Mucosa of descending colon (tissue), 3 donors: Measurements from ENCODE around the gene BCL2. TPM values are rescaled to one million over a fixed set of nuclear protein-coding genes. Genes with fewer than 3 reads are reported as not detected.

Experiments used
- ATAC-seq: fragments of 200-7000 bp; cut with Tn5 transposase; one replicate; pipeline ENCODE4 v1.9.1; 2020; ENCODE audit warnings: mild to moderate bottlenecking, moderate library complexity
- DNase-seq, 3 donors: peaks; one replicate each; pipeline ENCODE4 v3.0.0-alpha.2; 2020
- H3K36me3 ChIP-seq: fragments of 200-600 bp; one replicate; pipeline ENCODE4 v1.8.0; 2021; ENCODE audit warnings: low read depth, mild to moderate bottlenecking
- H3K4me1 ChIP-seq: fragments of 200-600 bp; one replicate; pipeline ENCODE4 v1.8.0; 2021; ENCODE audit warnings: low read depth, mild to moderate bottlenecking
- H3K4me3 ChIP-seq: fragments of 200-600 bp; one replicate; pipeline ENCODE4 v1.8.0; 2021; ENCODE audit warnings: mild to moderate bottlenecking
- H3K9me3 ChIP-seq: fragments of 200-600 bp; one replicate; pipeline ENCODE4 v1.8.0; 2021; ENCODE audit warnings: mild to moderate bottlenecking
- intact Hi-C, 2 donors: fragments of 100-400 bp; cut with DNase I in 1 of 2; cut with micrococcal nuclease in 1 of 2; formaldehyde crosslinking; loops; one replicate each; pipeline versions ENCODE4 v1.11.0 to v1.11.1; 2022; cut with DNase I, micrococcal nuclease
- total RNA-seq, 3 donors: library from RNA; stranded (reverse); fragmentation: NEBNext Ultra II Directional in 2 of 3; extraction: Animal tissue kit (Norgen Biotek cat#: 25700) in 2 of 3; gene quantifications; one replicate each; pipeline versions ENCODE4 v1.2.1 to v1.2.4, GENCODE V29; 2021 to 2023
- TF ChIP-seq, protein P1 (sequence below): fragments of 200-600 bp; IDR thresholded peaks from one replicate; pipeline ENCODE4 v1.8.0; 2022; ENCODE audit warnings: antibody characterized with exemption, mild to moderate bottlenecking
- donor health status: DM: no; HTN: no; CAD: no; lungs with moderate emphysema.
- donor health status: DM: no; HTN: no; CAD: no.
- donor health status: DM: no; HTN: yes; CAD: no.

Gene BCL2
- total RNA-seq, 3 donors from 2014 or later = 17.7 to 25.7 (median 20.5) TPM

DNA sequence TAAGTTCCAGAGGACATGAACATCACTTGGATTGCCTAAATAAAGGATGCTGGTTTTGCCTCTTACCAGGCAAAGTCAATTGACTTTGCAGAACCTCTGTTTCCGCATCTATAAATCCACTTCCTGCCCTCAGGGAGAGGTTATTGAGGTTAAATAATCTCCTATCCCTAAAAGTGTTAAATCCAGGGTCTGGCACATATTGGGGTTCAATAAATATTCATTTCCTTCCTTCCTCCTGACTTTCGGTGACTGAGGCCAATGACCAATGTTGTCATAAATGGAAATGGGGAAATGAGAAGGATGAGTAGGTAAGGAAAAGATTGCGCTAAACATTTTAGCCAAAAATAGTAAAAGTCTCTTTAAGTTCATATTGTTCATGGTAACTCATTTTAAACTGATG, 16.0 kb downstream of the BCL2 start:
- TF ChIP-seq, protein P1, sequence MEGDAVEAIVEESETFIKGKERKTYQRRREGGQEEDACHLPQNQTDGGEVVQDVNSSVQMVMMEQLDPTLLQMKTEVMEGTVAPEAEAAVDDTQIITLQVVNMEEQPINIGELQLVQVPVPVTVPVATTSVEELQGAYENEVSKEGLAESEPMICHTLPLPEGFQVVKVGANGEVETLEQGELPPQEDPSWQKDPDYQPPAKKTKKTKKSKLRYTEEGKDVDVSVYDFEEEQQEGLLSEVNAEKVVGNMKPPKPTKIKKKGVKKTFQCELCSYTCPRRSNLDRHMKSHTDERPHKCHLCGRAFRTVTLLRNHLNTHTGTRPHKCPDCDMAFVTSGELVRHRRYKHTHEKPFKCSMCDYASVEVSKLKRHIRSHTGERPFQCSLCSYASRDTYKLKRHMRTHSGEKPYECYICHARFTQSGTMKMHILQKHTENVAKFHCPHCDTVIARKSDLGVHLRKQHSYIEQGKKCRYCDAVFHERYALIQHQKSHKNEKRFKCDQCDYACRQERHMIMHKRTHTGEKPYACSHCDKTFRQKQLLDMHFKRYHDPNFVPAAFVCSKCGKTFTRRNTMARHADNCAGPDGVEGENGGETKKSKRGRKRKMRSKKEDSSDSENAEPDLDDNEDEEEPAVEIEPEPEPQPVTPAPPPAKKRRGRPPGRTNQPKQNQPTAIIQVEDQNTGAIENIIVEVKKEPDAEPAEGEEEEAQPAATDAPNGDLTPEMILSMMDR = no peak
- ATAC-seq (no peak), DNase-seq (no peak)
- H3K9me3 ChIP-seq = no peaks in the 10 kb centered on the region
- H3K4me1 ChIP-seq = peaks cover 6% of the 10 kb centered on the region
- intact Hi-C loops = no loop called here
- H3K36me3 ChIP-seq = no peaks in the 10 kb centered on the region
- H3K4me3 ChIP-seq = no peak overlapping the region

DNA sequence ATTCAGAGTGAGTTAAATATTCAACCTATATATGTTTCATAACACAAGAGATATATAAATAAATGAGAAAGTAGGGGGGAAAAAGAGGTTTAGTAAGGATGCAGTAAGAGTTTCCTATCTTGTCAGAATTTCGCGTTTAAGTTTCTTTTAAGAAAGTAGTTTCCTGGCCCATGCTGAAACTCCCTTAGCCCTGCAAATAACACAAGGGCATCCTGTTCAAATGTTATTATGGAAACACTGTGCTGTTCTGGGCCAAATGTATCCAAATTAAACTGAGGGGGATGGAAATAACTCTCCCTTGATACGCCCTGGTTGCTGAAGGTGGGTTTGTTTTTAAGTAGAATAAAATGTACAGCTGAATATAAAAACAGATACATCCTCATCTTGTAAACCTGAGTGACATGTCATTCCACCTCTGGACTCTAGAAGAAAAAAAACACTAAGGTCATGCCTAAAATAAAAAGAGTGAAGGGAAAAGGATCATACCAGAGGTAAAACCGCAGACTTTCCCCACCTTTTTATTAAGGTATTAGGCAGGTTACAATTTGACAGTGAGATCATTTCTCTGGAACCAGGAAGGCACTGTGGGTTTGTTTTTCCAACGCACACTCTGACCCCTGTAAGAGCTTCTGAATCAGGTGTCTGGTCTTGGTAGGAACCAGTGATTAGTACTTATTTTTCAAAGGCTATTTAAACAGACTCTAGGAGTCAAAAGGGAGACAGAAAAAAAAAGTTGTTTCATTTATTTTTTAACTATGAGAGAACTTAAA, 16.7 kb downstream of the BCL2 start:
- Histone ChIP-seq H3K4me3 (no peak overlapping the region), H3K9me3 (no peaks in the 10 kb centered on the region), H3K36me3 (no peaks in the 10 kb centered on the region), H3K4me1 (peaks cover 6% of the 10 kb centered on the region)
- intact Hi-C loops = no loop called here
- ATAC-seq = no peak
- DNase-seq = no peak
- TF ChIP-seq, protein P1 = no peak

DNA sequence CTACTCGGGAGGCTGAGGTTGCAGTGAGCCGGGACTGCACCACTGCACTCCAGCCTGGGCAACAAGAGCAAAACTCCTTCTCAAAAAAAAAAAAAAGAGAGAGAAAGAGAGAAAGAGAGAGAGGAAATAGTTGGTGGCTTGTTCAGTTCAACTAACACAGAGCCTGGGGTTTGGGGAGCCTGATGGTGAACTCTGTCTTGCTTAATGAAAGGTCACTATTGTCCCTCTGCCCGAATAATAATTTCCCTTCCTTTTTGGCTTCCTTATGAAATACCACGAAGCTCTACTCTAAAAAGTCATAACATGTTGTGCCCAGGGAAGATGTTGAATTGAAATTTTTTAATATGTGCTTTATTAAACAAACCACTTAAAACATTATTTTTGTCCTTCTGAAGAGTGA, 17.3 kb downstream of the BCL2 start:
- Histone ChIP-seq H3K4me1 (peaks cover 6% of the 10 kb centered on the region), H3K9me3 (no peaks in the 10 kb centered on the region), H3K4me3 (no peak overlapping the region), H3K36me3 (no peaks in the 10 kb centered on the region)
- intact Hi-C loops = no loop called here
- ATAC-seq (no peak), DNase-seq (no peak)
- TF ChIP-seq, protein P1 = no peak

DNA sequence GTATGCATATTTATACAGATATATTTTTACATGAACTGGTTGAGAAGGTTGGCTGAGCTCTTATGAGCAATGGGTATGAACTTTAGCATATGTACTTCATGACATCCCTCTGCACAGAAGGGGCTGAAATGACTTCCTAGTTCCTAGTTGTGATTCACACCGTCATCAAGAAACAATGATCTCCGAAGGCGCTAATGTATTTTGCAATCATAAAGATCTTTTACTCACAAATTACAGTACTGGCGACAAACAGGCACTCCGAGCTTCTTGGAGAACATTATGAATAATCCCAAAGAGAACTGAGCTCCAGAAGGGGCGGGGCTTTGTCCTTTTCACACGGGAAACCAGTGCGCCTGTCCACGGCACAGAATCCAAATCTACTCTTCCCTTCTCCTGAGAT, 18.1 kb downstream of the BCL2 start:
- intact Hi-C loops = no loop called here
- TF ChIP-seq, protein P1 = no peak
- no peak for DNase-seq
- peak; percentile 32 for ATAC-seq
- Histone ChIP-seq H3K36me3 (no peaks in the 10 kb centered on the region), H3K9me3 (no peaks in the 10 kb centered on the region), H3K4me1 (peaks cover 6% of the 10 kb centered on the region), H3K4me3 (no peak overlapping the region)

DNA sequence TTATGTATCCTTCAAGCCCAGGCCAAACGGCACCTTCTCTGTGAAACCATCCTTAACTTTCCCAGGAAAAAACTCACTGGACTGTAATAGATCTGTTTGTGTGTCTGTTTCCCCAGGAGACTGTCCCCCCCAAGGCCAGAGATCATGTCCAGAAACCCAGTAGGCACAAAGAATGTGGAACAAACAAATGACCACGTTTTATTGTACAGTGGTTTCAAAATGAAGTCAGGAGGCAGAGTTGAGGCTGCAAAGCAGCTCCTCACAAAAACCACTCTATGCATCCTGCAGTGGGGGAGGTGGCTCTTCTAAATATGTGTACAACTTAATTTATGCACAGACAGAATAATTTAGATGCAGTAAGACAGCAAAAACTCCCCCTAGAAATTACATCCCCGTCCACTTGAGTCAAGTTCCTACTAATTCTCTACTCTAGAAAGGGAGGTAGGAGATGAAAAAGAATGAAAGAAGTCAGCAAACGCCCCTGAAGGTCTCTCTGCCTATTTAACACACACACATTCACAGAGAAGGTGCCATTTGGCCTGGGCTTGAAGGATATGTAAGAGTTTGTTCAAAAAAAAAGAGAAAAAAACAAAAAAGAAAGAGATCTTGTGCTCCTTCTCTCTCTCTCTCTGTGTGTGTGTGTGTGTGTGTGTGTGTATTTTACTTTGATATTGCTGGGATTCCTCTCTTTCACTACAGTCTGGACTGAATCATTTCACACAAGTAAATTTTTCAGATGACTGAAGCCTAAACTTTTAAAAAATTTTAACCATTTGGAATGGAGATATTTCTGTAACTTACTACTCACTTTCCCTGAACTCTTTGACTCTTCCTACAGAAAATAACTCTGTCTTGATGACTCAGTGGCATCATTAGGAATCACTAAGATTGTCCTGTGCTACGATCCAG, 19.5 kb downstream of the BCL2 start:
- Histone ChIP-seq H3K36me3 (no peaks in the 10 kb centered on the region), H3K4me3 (no peak overlapping the region), H3K4me1 (peaks cover 6% of the 10 kb centered on the region), H3K9me3 (no peaks in the 10 kb centered on the region)
- TF ChIP-seq, protein P1 = no peak
- DNase-seq (no peak), ATAC-seq (peak; percentile 58)
- intact Hi-C loops = no loop called here
